CD4-positive, CD25-positive, alpha-beta regulatory T cell (primary cell): ENCODE results near the gene WDR6. TPM values are rescaled to one million over a fixed set of nuclear protein-coding genes. Genes with fewer than 3 reads are reported as not detected.

Experiments used
- ATAC-seq, 2 donors: fragments of 150-1000 bp; cut with Tn5 transposase; one replicate each; pipeline ENCODE4 v1.10.0; 2021; ENCODE audit warnings: low read depth in 2 of 2, moderate number of reproducible peaks in 2 of 2, moderate library complexity in 1 of 2
- DNase-seq, 3 donors: peaks; one replicate each; pipeline versions ENCODE4 v3.0.0 to v3.0.0-alpha.2; 2012 to 2022; ENCODE audit warnings: mixed read lengths in 1 of 3
- H3K27ac ChIP-seq: one replicate; pipeline ENCODE4 v1.7.0; 2013; ENCODE audit warnings: mild to moderate bottlenecking, low read length; ENCODE audit not compliant: insufficient read depth, poor library complexity, severe bottlenecking
- H3K27me3 ChIP-seq: one replicate; pipeline ENCODE4 v1.7.0; 2013; ENCODE audit warnings: low read length; ENCODE audit not compliant: control insufficient read depth, insufficient read depth
- H3K36me3 ChIP-seq: one replicate; pipeline ENCODE4 v1.7.0; 2013; ENCODE audit warnings: mild to moderate bottlenecking, low read length, moderate library complexity; ENCODE audit not compliant: control insufficient read depth, insufficient read depth
- H3K4me1 ChIP-seq: 2 replicates; pipeline ENCODE4 v1.7.0; 2013; ENCODE audit warnings: mild to moderate bottlenecking, low read length; ENCODE audit not compliant: insufficient read depth, control insufficient read depth, poor library complexity, severe bottlenecking
- H3K4me3 ChIP-seq: one replicate; pipeline ENCODE4 v1.7.0; 2013; ENCODE audit warnings: low read depth, mild to moderate bottlenecking, low read length, moderate library complexity
- H3K9me3 ChIP-seq, 2 experiments: 1 replicate in 1 of 2; 2 replicates in 1 of 2; pipeline ENCODE4 v1.7.0; 2013; ENCODE audit warnings: low read length in 2 of 2, mild to moderate bottlenecking in 1 of 2, moderate library complexity in 1 of 2; ENCODE audit not compliant: control insufficient read depth in 2 of 2
- H3K27ac Mint-ChIP-seq, 3 donors: one replicate each; pipeline ENCODE4 v1.8.0; 2020 to 2022; ENCODE audit warnings: mild to moderate bottlenecking in 3 of 3, mixed read lengths in 3 of 3, moderate library complexity in 2 of 3
- H3K27me3 Mint-ChIP-seq: one replicate; pipeline ENCODE4 v1.8.0; 2022; ENCODE audit warnings: mild to moderate bottlenecking, mixed read lengths
- H3K36me3 Mint-ChIP-seq: one replicate; pipeline ENCODE4 v1.8.0; 2020; ENCODE audit warnings: mixed read lengths
- H3K4me1 Mint-ChIP-seq, 4 donors: one replicate each; pipeline ENCODE4 v1.8.0; 2020 to 2022; ENCODE audit warnings: mixed read lengths in 4 of 4, mild to moderate bottlenecking in 1 of 4
- H3K4me3 Mint-ChIP-seq, 4 donors: one replicate each; pipeline ENCODE4 v1.8.0; 2020 to 2022; ENCODE audit warnings: mild to moderate bottlenecking in 4 of 4, mixed read lengths in 4 of 4, moderate library complexity in 3 of 4
- H3K9me3 Mint-ChIP-seq, 7 donors: one replicate each; pipeline ENCODE4 v1.8.0; 2020 to 2022; ENCODE audit warnings: mixed read lengths in 7 of 7, mild to moderate bottlenecking in 3 of 7, moderate library complexity in 2 of 7
- polyA plus RNA-seq, 4 donors: library from polyadenylated mRNA; unstranded; fragments of 300-500 nt; fragmentation: Illumina TruSeq; gene quantifications; one replicate each; pipeline ENCODE4 v1.2.3, GENCODE V29; 2021
- total RNA-seq: library from RNA; stranded (reverse); gene quantifications from one replicate; pipeline ENCODE4 v1.2.3, GENCODE V29; 2022

Gene WDR6
- total and polyA plus RNA-seq, 5 donors from 2014 or later: 74.0 to 208 (median 117) TPM

DNA sequence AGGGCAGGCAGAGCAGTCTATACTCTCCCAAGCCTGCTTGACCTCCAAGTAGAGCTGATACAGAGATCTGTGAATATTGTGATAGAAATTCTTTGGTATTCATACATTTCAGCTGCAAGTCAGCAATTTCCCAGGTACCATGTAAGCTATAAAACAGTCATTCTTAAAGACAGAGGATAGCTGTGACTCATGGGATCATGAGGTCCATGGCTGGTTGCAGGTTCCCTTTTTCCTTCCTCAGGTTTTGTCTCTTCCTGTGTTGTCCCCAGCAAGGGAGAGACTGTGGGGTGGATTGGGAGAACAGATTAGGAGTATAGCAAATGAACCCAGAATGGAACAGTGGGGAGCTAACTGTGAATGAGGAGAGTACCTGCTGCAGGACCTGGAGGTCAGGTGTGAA lies 22.5 kb upstream of the WDR6 start:
- Mint-ChIP-seq H3K27ac (peak overlapping the region in 2 of 3 donors; percentile 36 to 44), H3K36me3 (peaks cover 26% of the 10 kb centered on the region), H3K4me1 (peaks cover 5 to 22% (median 16%) of the 10 kb centered on the region in 4 donors), H3K9me3 (no peaks in the 10 kb centered on the region), H3K4me3 (no peak overlapping the region), H3K27me3 (no peaks in the 10 kb centered on the region)
- no peak for ATAC-seq
- Histone ChIP-seq H3K36me3 (peaks cover 44% of the 10 kb centered on the region), H3K4me3 (no peak overlapping the region), H3K27ac (no peak overlapping the region), H3K4me1 (peaks cover 14% of the 10 kb centered on the region), H3K9me3 (no peaks in the 10 kb centered on the region), H3K27me3 (no peaks in the 10 kb centered on the region)
- no peak for DNase-seq

GRCh38 chr3:48985831-48986376 lies 21.3 kb upstream of the WDR6 start:
- no peak overlapping the region for H3K27ac ChIP-seq
- no peaks in the 10 kb centered on the region for H3K27me3 ChIP-seq
- peaks cover 7 to 26% (median 18%) of the 10 kb centered on the region in 4 donors for H3K4me1 Mint-ChIP-seq
- DNase-seq (no peak), ATAC-seq (no peak)
- H3K27me3 Mint-ChIP-seq: no peaks in the 10 kb centered on the region
- H3K4me1 ChIP-seq: peaks cover 18% of the 10 kb centered on the region
- no peaks in the 10 kb centered on the region for H3K9me3 ChIP-seq
- peaks cover 33% of the 10 kb centered on the region for H3K36me3 ChIP-seq
- H3K4me3 Mint-ChIP-seq: peak overlapping the region in 1 of 4 donors; percentile 67
- H3K27ac Mint-ChIP-seq: peak overlapping the region in 2 of 3 donors; percentile 47 to 70
- H3K36me3 Mint-ChIP-seq: peaks cover 20% of the 10 kb centered on the region
- H3K4me3 ChIP-seq: no peak overlapping the region
- no peaks in the 10 kb centered on the region for H3K9me3 Mint-ChIP-seq

DNA sequence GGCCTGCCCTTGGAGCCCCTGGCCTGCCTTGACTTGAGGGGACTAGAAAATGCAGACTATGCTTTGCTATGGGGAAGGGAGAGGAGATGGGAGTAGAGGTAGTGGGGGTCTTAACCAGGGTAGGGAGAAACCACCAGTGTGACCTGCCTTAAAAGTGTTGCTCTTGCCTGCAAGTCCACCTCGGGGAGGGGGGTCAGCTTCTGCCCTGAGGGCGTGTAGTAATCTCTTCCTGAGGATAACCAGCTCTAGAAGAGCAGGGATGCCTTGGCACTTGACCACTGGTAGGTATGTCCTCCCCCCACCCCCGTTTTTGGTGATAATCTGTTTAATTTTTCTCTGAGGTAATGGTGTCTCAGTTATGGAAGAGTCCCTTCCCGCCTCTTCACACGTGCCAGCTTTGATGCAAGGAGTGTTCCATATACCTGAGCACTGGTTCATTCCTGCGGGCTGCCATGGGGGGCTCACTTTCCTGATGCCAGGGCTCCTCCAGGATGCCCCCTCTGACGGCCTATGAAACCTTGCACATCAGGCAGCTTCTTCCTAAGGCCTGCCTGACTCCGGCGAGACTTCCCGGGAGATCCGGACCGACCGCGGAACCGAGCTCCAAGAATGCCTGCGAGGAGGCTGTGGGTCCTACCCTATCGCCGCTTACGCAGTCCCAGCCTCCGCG lies 17.9 kb upstream of the WDR6 start:
- H3K4me1 Mint-ChIP-seq: peaks cover 21 to 54% (median 34%) of the 10 kb centered on the region in 4 donors
- H3K36me3 Mint-ChIP-seq: peaks cover 4% of the 10 kb centered on the region
- no peak for DNase-seq
- peak overlapping the region; percentile 65 for H3K27ac ChIP-seq
- no peaks in the 10 kb centered on the region for H3K27me3 ChIP-seq
- peak overlapping the region; percentile 73 for H3K4me3 ChIP-seq
- no peak for ATAC-seq
- peaks cover under 1% of the 10 kb centered on the region for H3K36me3 ChIP-seq
- peak overlapping the region; percentile 91 to 97 (median 94) for H3K4me3 Mint-ChIP-seq
- no peaks in the 10 kb centered on the region for H3K27me3 Mint-ChIP-seq
- no peaks in the 10 kb centered on the region for H3K9me3 Mint-ChIP-seq
- peak overlapping the region; percentile 80 to 93 (median 90) for H3K27ac Mint-ChIP-seq
- no peaks in the 10 kb centered on the region for H3K9me3 ChIP-seq
- peaks cover 32% of the 10 kb centered on the region for H3K4me1 ChIP-seq

DNA sequence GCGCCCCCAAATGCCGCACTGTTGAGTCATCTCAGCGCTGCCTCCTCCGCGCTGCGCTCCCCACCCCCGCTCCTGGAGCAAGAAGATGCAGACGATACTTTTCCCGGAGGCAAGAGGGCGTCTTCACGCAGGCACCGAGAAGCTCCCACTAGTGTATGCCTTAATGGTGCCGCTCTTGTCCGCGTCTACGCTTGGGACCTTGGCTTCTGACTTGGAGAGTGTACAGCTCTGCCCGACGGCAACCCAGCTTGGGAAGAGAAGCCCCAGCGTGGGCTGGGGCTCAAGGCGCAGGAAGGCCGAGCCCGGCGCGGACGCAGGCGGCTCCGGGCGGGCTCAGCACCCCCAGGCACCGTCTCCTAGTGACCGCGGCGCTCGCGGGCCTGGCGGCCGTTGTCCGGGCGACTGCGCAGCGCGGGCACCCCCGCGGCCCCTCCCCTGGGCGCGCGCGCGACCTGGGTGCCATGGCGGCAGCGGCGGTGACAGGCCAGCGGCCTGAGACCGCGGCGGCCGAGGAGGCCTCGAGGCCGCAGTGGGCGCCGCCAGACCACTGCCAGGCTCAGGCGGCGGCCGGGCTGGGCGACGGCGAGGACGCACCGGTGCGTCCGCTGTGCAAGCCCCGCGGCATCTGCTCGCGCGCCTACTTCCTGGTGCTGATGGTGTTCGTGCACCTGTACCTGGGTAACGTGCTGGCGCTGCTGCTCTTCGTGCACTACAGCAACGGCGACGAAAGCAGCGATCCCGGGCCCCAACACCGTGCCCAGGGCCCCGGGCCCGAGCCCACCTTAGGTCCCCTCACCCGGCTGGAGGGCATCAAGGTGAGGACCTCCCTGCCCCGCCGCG lies 17.2 kb upstream of the WDR6 start, which contains the start of gene P4HTM:
Gene P4HTM, plus strand, starts transcription at position 446 of the 840 bp plus-strand sequence. Its CDS starts 16 bp downstream, at position 462.
- peak; percentile 69 for ATAC-seq

GRCh38 chr3:48990636-48991469 lies 16.3 kb upstream of the WDR6 start:
- Mint-ChIP-seq H3K4me3 (peak overlapping the region; percentile 93 to 98 (median 95)), H3K4me1 (peaks cover 21 to 64% (median 36%) of the 10 kb centered on the region in 4 donors), H3K36me3 (peaks cover 8% of the 10 kb centered on the region), H3K9me3 (no peaks in the 10 kb centered on the region), H3K27me3 (no peaks in the 10 kb centered on the region), H3K27ac (peak overlapping the region; percentile 90 to 95 (median 91))
- ATAC-seq (no peak), DNase-seq (peak; percentile 25 to 57 (median 34))
- no peaks in the 10 kb centered on the region for H3K36me3 ChIP-seq
- H3K9me3 ChIP-seq: no peaks in the 10 kb centered on the region
- H3K4me1 ChIP-seq: peaks cover 32% of the 10 kb centered on the region
- peak overlapping the region; percentile 75 for H3K27ac ChIP-seq
- no peaks in the 10 kb centered on the region for H3K27me3 ChIP-seq
- H3K4me3 ChIP-seq: peak overlapping the region; percentile 92

More for the DNA sequence above, 17.2 kb upstream of the WDR6 start, which contains the start of gene P4HTM:
- Histone ChIP-seq H3K9me3 (no peaks in the 10 kb centered on the region), H3K36me3 (no peaks in the 10 kb centered on the region), H3K4me3 (peak within 1 kb of the TSS; percentile 92), H3K4me1 (peaks cover 32% of the 10 kb centered on the region), H3K27me3 (no peaks in the 10 kb centered on the region), H3K27ac (peak within 1 kb of the TSS; percentile 75)
- peaks cover 21 to 62% (median 36%) of the 10 kb centered on the region in 4 donors for H3K4me1 Mint-ChIP-seq
- H3K4me3 Mint-ChIP-seq: peak within 1 kb of the TSS; percentile 93 to 98 (median 95)
- H3K27me3 Mint-ChIP-seq: no peaks in the 10 kb centered on the region
- peak within 1 kb of the TSS; percentile 90 to 95 (median 93) for H3K27ac Mint-ChIP-seq
- no peaks in the 10 kb centered on the region for H3K9me3 Mint-ChIP-seq
- peaks cover 6% of the 10 kb centered on the region for H3K36me3 Mint-ChIP-seq
- DNase-seq: peak; percentile 53 to 74 (median 54)

DNA sequence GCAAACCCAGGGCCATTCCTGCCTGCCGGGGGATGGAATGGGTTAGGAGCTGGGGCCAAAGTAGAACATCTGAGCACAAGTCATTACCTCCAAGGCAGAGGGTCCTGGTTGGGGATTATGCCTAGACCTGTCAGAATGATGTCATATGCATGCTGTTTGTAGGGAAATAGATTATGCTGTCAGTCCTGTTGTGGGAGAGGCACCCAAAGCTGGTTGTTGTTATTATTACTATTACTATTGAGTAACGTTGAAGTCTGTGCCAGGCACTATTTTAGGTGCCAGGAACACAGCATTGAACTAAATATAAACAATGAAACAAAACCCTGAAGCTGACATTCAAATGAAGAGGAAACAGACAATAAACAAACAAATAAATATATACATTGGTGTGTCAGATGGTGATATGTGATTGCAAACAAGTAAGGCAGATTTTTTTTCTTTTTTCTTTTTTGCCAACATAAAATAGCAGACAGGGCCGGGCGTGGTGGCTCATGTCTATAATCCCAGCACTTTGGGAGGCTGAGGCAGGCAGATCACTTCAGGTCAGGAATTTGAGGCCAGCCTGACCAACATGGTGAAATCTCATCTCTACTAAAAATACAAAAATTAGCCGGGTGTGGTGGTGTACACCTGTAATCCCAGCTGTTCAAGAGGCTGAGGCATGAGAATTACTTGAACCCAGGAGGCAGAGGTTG lies 15.2 kb upstream of the WDR6 start:
- no peak for DNase-seq
- H3K27me3 Mint-ChIP-seq: no peaks in the 10 kb centered on the region
- no peaks in the 10 kb centered on the region for H3K36me3 ChIP-seq
- H3K4me1 Mint-ChIP-seq: peaks cover 21 to 63% (median 34%) of the 10 kb centered on the region in 4 donors
- peak overlapping the region; percentile 93 to 98 (median 95) for H3K4me3 Mint-ChIP-seq
- ATAC-seq: no peak
- H3K9me3 Mint-ChIP-seq: no peaks in the 10 kb centered on the region
- H3K27ac ChIP-seq: peak overlapping the region; percentile 75
- H3K27ac Mint-ChIP-seq: peak overlapping the region; percentile 52 to 95 (median 90)
- peaks cover 8% of the 10 kb centered on the region for H3K36me3 Mint-ChIP-seq
- H3K27me3 ChIP-seq: no peaks in the 10 kb centered on the region
- peaks cover 32% of the 10 kb centered on the region for H3K4me1 ChIP-seq
- peak overlapping the region; percentile 92 for H3K4me3 ChIP-seq
- no peaks in the 10 kb centered on the region for H3K9me3 ChIP-seq
